HG03280 (cell line): Measurements from ENCODE around the gene KIDINS220.

ENCODE experiments used
- ATAC-seq: cut with Tn5 transposase; IDR thresholded peaks from one replicate; pipeline ENCODE4 v1.9.1; 2021; ENCODE audit warnings: mild to moderate bottlenecking, moderate library complexity; ENCODE audit not compliant: unreplicated experiment

KIDINS220 gene

DNA sequence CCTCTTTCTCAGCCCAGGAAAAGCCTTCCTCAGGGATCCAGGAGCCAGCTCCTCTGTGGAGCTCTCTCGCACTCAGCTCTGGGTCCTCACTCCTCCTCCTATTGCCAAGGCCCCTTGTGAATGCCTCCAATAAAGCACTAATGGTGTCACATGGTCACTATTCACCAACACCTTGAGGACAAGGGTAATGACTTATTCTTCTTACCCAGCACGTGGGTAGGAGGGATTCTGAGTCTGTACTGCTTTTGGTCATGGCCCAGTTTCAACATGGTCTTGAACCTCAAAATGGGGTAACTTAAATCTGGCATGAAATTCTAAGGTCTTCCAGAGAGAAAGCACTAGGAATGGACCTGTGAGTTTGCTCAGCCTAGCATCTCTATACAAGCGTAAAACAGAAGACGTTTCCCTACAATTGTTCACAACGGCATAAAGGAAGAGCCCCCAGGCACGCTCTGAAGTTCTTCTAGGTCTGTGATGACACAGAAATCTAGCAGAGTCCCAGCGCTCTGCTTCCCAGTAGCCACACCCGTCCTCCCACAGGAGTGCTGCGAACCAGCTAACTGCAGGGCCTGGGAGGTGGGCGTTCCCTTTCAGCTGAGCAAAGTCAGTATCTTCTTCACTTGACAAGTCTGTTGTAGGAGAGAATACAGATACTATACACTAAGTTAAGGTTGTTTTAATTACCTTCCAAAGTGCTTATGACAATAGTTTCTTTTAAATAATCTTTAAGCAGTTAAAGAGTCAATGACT is 14.6 kb upstream of the KIDINS220 start:
- no peak for ATAC-seq

DNA sequence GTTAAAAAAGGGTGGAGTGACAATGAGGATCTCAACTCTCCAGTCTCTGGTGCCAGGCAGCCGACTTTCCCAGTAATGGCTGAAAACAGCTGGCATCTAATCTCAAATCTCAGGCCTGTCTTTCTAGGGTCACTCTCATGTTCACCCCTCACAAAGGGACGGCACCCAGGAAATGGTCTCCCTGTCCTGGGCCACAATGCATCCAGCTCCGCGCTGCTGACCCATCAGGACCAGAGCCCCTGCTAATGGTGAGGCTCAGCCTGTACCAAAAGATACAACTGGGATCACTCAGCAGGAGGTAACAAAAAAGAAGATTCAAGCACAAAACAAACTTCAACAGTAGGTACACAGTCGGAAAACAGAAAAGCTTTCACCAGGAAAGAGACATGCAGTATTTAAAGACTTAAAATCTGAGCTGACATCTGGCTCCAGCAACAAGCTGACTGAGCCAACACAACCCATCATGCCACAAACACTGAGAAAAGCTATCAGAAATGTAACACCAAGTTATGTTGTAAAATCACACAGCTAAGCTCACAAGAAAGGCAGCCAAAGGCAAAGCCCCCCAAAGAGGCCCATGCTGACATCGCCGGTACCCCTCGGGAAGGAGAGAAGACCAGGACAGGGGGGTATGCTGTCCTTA is 13.6 kb upstream of the KIDINS220 start:
- no peak for ATAC-seq

DNA sequence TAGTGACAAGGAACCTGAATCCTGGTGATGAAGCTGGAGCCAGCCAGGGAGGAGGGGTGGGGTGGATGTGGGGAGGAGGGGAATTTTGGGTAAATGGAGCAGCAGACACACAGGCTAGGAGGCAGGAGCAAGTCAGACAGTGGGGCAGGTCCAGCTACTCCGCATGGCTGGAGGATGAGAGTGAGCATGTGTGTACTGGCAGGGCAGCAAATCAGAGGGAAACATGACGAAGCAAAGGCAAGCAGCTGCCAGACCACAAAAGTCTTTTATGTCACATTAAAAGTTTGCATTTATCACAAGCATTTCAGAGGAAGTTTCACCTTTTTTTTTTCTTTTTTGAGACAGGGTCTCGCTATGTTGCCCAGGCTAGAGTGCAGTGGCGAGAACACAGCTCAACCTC is 11.9 kb upstream of the KIDINS220 start:
- no peak for ATAC-seq

DNA sequence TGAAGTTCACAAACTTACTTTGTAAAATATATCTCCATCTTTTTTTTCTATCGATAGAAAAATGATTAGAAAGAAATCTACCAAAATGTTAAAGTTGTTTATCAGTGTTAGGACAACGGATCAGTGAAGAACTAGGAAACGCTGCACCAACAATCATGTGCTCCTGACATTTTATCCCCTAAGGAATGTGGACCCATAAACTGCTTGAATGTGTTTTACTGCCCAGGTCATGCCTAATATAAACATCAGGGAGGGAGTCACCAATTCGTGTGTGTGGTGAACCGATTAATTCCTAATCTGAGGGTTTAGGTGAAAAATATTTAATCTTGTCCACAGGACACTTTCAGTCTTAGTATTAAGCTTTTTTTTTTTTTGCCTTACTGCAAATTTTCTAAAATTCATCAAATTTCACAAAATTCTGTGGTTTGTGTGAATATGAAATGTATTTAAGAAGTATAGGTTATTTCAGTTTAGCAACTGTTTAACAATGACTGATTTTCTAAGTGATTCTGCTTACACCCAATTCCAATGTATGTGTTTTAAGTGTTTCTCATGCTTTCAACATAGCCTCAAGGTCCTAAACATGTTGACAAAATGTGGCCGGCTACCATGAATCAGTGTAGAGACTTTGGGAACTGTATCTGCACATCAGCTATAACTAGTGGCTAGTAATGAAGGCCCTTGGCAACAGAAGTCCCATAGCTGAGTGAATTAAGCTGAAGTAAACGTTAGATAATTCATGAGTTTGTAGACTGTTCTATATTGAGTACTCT is 11.1 kb upstream of the KIDINS220 start:
- ATAC-seq = no peak

DNA sequence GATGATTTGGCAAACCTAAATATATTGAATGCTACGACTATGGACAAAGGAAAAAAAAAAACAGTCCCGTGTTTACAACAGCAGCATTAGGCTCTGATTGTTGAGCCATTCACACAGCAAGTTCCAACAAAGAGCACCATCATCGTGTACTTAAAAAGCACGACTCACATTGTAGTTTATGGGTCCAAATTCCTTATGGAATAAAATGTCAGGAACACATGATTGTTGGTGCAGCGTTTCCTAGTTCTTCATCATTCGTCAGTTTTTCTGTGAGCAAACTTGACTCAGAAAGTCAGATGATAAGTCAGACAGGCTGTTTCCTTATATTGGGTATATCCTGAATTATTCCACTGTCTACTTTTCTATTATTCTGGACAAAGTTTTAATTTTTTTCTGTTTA is 10.0 kb upstream of the KIDINS220 start:
- ATAC-seq = no peak

DNA sequence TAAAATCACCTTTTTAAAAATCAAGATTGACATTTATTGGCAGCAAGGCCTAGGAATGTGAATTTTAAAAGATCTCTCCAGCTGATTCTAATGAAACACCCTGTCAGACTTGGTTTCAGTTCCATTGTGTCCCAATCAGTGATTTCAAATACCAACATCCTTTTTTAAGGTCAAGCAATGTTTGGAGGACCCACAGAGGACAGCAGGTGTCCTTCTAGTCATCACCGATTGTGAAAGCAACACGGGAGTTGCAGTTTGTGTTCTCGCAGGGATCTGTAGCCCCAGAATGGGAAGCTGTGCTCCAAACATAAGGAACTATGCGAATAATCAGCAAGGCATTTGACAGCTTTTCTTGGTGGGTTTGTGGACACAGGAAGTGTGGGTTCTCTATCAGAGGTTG is 4.5 kb upstream of the KIDINS220 start:
- ATAC-seq = no peak

DNA sequence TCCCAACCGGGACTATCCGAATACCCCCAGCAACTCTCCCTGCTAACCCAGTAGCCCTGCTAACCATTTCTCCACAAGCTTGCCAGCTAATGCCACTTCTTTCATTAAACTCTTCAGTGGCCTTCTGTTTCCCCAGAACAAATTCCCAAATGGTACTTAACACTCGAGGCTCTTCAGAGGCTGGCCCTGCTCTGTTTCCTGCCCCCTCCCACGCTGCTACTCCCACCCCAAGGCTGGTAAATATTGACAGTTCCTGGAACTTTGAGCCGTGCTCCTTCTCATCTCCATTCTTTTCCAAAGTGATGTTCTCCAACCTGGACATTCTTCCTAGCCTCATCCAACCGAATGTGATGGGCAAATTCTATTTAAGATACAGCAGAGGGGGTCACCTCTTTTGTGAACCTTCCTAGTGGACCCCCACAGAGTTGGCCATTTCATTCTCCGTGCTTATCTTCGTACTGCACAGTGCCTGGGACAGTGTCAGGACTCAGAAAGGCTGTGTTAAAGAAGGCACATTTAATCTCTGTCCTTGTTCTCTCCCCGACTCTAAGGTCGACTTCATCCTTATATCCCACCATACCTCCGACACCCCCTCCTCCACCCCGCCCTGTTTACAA is 3.2 kb upstream of the KIDINS220 start:
- no peak for ATAC-seq

DNA sequence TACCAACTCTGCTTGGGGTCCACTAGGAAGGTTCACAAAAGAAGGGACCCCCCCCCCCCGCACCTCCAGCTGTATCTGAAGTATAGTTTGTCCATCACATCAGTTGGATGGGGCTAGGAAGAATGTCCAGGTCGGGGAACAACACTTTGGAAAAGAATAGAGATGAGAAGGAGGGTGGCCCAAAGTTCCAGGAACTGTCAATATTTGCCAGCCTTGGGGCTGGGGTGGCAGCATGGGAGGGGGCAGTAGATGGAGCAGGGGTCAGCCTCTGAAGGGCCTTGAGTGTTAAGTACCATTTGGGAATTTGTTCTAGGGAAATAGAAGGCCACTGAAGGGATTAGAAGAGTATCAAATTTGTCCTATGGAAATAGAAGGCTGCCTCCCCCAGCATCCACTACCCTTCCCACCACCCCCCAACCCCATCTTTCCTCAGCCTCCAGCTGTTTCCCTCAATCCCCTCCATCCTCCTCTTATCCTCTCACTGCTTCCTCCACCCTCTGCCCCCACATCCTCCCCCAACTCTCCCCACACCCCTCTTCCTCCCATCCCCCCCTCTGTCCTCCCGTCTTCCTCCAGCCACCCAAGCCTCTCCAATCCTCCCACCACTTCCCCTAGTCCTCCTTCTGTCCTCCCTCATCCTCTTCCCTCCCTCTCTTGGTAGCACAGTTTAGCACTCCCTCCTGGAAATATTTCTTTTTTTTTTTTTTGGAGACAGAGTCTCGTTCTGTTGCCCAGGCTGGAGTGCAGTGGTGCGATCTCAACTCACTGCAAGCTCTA is 2.0 kb upstream of the KIDINS220 start:
- ATAC-seq = no peak

DNA sequence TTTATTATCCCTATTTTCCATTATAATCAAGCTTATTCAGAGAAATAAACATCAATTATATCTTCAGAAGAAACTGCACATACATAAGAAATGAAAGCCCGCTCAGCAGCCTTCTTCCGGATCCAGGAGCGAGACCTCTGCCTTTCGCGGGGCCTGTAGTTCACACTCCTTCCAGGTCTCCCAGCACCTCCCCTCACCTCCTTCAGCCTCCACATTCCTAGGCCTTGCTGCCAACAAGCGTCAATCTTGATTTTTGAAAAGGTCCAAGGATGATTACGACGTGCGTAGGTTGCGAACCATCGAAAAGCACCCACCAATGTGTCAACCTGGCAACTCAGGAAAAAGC is 355 bp upstream of the KIDINS220 start:
- peak; percentile 5 for ATAC-seq

DNA sequence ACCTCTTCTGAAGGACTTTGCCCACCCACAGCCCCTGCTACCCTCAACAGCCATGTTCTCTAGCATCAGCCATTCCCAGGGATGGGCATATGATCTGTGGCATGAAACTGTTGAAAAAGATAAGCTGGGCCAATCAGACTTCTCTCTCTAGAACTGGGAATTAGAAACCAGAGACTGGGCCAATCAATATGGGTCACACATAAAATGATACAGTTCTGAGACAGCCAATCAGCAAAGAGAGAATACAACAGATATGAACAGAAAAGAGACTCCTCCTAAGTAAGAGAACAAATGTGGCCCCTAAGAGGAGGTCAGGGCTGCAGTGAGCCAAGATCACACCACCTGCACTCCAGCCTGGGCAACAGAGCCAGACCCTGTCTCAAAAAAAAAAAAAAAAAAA is 2.1 kb downstream of the KIDINS220 start:
- ATAC-seq = no peak

DNA sequence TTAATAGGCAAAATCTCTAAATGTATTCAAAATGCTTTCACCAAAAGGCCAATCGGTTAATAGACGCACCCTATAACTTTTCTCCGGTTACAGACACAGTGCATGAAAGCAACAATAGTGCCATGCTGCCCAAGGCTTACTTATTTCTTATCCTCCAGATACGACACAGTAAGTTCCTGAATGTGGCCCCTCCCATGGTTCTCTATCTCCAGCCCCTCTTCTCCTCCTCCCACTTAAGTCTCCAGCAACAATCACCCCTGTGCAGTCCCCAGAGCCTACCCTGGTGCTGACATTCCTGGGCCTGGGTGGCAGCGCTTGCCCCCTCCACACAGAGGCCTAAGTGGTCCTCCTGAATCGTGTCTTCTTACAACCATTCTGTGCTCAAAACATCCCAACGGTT is 3.6 kb downstream of the KIDINS220 start:
- ATAC-seq = no peak

DNA sequence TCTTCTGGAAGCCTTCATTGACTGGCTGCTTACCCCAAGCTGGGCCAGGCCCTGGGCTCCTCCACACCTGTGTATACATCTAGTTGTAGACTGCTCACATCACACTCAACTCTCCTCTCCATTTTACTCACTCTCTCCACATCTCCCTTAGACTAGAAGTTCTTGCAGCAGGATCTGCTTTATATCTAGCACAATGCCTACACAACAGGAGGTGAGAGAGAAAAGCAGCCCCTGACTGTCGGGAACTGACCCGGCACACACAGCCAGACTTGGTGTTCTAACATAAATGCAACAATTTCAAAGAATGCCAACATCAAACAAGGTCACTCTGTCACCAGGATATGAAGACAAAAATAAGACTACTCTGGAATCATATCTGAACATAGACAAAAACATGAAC is 5.9 kb downstream of the KIDINS220 start:
- no peak for ATAC-seq

DNA sequence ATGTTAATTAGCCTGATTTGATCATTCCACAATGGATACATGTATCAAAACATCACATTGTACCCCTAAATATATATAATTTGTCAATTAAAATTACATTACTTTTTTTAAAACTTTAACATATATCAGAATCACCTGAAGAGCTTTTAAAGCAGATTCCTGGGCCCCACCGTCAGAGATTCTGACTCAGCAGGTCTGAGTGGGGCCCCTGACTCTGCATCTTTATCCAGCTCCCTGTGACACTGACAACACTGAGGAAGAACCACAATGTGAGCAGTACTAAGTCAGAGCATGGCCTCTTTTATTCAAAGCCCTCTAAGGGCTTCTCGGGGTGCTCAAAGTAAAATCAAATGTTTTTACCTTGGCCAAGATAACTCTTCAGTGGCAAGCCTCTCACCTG is 9.7 kb downstream of the KIDINS220 start:
- ATAC-seq = no peak

DNA sequence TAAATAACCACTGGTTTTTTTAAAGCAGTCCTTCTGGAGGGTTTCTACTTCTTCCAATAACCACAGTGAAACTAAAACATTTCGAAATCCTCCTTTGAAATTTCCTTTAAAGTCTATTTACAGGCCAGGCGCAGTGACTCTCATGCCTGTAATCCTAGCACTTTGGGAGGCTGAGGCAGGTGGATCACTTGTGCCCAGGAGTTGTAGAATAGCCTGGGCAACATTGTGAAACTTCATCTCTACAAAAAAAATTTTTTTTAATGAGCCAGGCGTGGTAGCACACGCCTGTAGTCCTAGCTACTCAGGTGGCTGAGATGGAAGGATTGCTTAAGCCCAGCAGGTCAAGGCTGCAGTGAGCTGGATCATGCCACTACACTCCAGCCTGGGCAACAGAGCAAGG is 15.2 kb downstream of the KIDINS220 start:
- no peak for ATAC-seq

DNA sequence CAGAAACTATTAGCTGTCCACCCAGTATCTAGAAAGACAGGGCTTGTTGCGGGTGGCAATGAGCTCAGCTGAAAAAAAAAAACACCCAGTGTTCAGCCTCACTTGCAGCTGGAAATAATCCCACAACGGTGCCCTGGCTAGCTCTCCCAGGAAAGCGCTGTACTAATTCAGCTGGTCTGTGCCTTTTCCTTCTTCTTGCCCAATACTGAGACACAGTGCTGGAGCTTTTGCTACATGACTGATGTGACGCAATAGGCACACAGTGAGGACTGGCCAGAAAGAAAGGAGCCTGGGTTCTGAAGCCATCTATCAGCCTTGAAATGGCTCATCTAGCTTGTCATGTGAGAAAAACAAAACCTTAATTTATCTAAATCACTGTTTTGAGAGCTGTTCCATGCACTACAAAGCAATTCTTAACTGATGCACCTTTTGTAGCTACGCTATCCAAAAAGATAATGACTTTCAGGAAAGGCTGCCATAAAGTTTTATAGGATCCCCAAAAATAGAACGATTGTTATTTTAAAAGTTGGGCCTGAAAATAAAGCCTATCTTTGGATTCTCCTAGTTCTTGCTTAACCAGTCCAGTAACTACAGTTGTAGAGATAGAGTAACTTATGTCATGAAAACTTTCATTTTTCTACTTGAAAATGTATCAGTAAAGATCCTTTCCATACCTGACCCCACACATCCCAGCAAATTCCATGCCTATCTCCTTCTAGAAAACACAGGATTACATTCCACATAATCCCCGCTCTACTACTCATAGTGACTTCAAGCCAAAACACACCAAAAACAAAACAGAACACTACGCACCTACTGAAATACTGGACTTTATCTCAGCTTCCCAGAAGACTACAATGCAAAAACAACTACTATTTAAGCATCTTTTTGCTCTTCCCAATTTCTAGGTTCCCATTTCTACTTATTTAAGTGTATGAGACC is 15.9 kb downstream of the KIDINS220 start:
- no peak for ATAC-seq

DNA sequence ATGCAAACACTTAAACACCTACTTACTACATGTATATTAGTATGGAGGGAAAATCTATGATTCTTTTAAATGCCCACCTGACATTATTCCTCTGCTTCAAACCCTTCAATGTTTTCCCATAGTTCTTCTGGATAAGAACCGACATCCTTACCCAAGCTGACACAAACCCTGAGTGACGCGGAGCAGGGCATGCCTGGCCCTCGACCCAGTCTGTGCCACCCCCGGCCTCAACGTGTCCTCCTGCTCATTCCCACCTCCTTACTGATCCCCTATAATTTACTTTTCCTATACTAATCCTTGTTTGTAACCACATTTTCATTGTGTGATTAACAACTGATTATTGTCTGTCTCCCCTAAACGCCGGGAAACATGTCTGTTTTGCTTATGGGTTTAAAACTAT is 17.5 kb downstream of the KIDINS220 start:
- ATAC-seq = no peak

DNA sequence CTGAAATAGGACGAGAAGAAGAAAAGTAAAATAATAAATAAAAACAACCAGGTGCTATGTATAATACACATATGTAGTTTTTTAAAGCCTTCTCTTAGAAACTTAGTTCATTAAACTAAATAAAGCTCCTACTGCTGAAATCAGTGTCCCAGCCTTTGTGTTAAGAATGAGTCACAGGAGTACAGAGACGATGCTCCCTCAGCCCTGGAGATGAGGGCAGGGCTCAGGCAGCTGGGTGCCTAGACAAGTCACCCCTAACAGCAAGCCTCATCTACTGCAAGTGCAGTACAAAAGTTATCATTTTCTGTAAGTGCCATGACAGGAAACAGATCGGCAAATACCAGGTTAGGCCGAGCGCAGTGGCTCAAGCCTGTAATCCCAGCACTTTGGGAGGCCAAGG is 18.2 kb downstream of the KIDINS220 start:
- ATAC-seq = no peak

DNA sequence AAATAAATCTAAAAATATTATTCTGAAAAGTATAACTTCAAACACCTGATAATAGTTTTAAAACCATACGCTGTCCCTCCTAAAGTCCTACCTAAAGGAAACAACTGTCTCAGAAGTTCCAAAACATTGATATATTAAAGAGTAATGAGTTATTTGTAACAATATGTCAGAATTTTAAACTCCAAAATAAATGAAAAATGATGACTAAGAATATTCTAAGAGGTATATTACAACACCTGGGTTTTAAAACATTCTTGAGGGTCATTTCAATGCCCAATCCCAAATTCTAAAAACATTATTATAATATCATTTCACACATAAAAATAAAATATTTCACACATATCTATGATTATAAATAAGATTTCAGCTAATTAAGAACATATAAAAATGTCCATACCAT is 20.2 kb downstream of the KIDINS220 start:
- no peak for ATAC-seq

DNA sequence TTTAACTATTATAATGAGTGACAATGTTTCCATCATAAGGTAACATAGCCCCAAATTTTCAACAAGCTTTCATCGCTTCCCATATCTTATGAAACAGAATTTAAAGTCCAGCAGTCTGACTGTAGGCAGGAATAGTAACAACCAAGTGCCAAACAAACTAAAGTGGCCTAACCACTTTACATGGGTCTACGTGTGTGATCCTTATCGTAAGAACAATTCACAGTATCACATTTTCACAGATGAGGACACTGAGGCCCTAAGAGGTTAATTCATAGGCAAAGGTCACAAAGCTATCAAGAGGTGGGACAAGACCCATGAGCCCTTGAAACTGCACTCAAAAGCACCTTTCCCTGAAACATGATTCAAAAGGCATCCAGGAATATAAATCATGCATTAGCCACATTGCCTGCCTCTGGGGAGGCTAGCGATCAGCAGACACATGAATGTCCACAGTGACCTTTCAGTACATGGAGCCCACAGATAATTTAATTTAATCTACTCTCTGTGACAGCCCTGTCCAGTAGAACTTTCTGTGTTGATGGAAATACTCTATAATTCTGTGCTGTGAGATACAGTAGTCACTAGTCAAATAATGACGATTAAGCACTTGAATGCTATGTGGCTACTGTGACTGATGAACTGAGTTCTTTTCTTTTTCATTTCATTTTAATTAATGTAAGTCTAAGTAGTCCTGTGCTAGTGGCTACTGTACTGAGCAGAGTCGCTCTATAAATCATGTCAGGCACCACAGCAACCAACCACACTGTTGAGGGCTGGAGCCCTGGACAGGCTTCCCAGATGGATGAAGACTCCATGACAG is 30.3 kb downstream of the KIDINS220 start:
- no peak for ATAC-seq
